HCT116 (cell line): Measurements from ENCODE around the gene SYCE3. TPM values are rescaled to one million over a fixed set of nuclear protein-coding genes. Genes with fewer than 3 reads are reported as not detected.

Experiments used
- ATAC-seq: fragments of 200-7000 bp; cut with Tn5 transposase; 2 replicates; pipeline ENCODE4 v1.9.1; 2020; ENCODE audit warnings: mild to moderate bottlenecking, moderate library complexity
- BruUV-seq: library from RNA; stranded (reverse); fragments of 400-500 nt; replicated peaks from 2 replicates; lab custom pipeline; 2021; lab: Mats Ljungman, UMichigan
- CTCF ChIA-PET: fragments of 300-600 bp; sonication (Branson Sonifier 250); formaldehyde crosslinking; loops from one replicate; lab custom pipeline; 2021; ENCODE audit warnings: antibody characterized with exemption; lab: Charles Lee
- POLR2A ChIA-PET: fragments of 300-600, 350-600 bp; sonication (Branson Sonifier 250); formaldehyde crosslinking; loops from one replicate; lab custom pipeline; 2021; ENCODE audit warnings: antibody characterized with exemption; lab: Charles Lee
- RAD21 ChIA-PET, 2 experiments: fragments of 300-600 bp; sonication (Branson Sonifier 250); formaldehyde crosslinking; loops; one replicate each; lab custom pipeline; 2023; ENCODE audit warnings: low total read pairs in 2 of 2; ENCODE audit not compliant: uncharacterized antibody in 2 of 2, unreplicated experiment in 2 of 2, low non-redundant PET in 1 of 2; lab: Charles Lee
- DNase-seq: peaks from one replicate; pipeline ENCODE4 v3.0.0-alpha.2; 2010; ENCODE audit warnings: low read depth, low spot score
- H2AFZ ChIP-seq: fragments of 200-600 bp; shearing (Covaris generic), sonication (generic); 2 replicates; pipeline ENCODE4 v1.6.1; 2017; ENCODE audit warnings: low read depth, mixed run types, mixed read lengths, antibody characterized with exemption, low read length; ENCODE audit not compliant: poor library complexity, severe bottlenecking
- H3K27ac ChIP-seq: 2 replicates; pipeline ENCODE4 v1.5.1; 2012; ENCODE audit warnings: low read depth, low read length
- H3K27me3 ChIP-seq: fragments of 200-600 bp; sonication (generic); 2 replicates; pipeline ENCODE4 v1.6.1; 2016; ENCODE audit warnings: mixed run types, low read length, mixed read lengths; ENCODE audit not compliant: insufficient read depth
- H3K36me3 ChIP-seq, 2 experiments: fragments of 200-500 bp in 1 of 2; fragments of 200-600 bp in 1 of 2; sonication (Bioruptor generic) in 1 of 2; sonication (generic) in 1 of 2; 2 replicates each; pipeline versions ENCODE4 v1.5.1 to v1.6.1; 2014 to 2016; ENCODE audit warnings: low read length in 2 of 2, inconsistent platforms in 1 of 2, mixed read lengths in 1 of 2, mixed run types in 1 of 2; ENCODE audit not compliant: insufficient read depth in 2 of 2, control insufficient read depth in 1 of 2
- H3K4me1 ChIP-seq, 2 experiments: fragments of 200-600 bp in 1 of 2; sonication (generic) in 1 of 2; 2 replicates each; pipeline versions ENCODE4 v1.5.1 to v1.6.1; 2012 to 2017; ENCODE audit warnings: low read length in 2 of 2, inconsistent platforms in 1 of 2, mild to moderate bottlenecking in 1 of 2, mixed read lengths in 1 of 2, mixed run types in 1 of 2, moderate library complexity in 1 of 2; ENCODE audit not compliant: insufficient read depth in 2 of 2, control insufficient read depth in 1 of 2
- H3K4me2 ChIP-seq: fragments of 200-600 bp; sonication (generic); 2 replicates; pipeline ENCODE4 v1.6.1; 2017; ENCODE audit warnings: mixed run types, low read length, mixed read lengths
- H3K4me3 ChIP-seq, 2 experiments: fragments of 200-600 bp in 1 of 2; sonication (generic) in 1 of 2; replicated peaks in 1 of 2; 2 replicates each; pipeline ENCODE4 v1.5.1; 2011 to 2016; ENCODE audit warnings: low read length in 2 of 2, control low read depth in 1 of 2, low read depth in 1 of 2, mild to moderate bottlenecking in 1 of 2, mixed read lengths in 1 of 2, mixed run types in 1 of 2
- H3K79me2 ChIP-seq: fragments of 200-600 bp; sonication (generic); 2 replicates; pipeline ENCODE4 v1.6.1; 2017; ENCODE audit warnings: mild to moderate bottlenecking, mixed run types, low read length, moderate library complexity, mixed read lengths; ENCODE audit not compliant: insufficient read depth
- H3K9ac ChIP-seq: fragments of 200-600 bp; sonication (generic); 2 replicates; pipeline ENCODE4 v1.6.1; 2016; ENCODE audit warnings: low read length, mixed read lengths
- H3K9me2 ChIP-seq: fragments of 200-600 bp; sonication (generic), shearing (Covaris generic); 2 replicates; pipeline ENCODE4 v1.6.1; 2017; ENCODE audit warnings: mixed run types, mild to moderate bottlenecking, moderate library complexity; ENCODE audit not compliant: insufficient read depth
- H3K9me3 ChIP-seq, 2 experiments: fragments of 200-500 bp in 1 of 2; fragments of 200-600 bp in 1 of 2; sonication (Bioruptor generic) in 1 of 2; sonication (generic) in 1 of 2; 2 replicates each; pipeline ENCODE4 v1.6.1; 2014 to 2017; ENCODE audit warnings: low read length in 2 of 2, mixed read lengths in 2 of 2, inconsistent platforms in 1 of 2, low read depth in 1 of 2, mild to moderate bottlenecking in 1 of 2, mixed run types in 1 of 2, moderate library complexity in 1 of 2; ENCODE audit not compliant: control insufficient read depth in 1 of 2, insufficient read depth in 1 of 2
- H4K20me1 ChIP-seq: fragments of 200-600 bp; sonication (generic), shearing (Covaris generic); 2 replicates; pipeline ENCODE4 v1.6.1; 2017; ENCODE audit warnings: mixed run types, mild to moderate bottlenecking, moderate library complexity; ENCODE audit not compliant: insufficient read depth
- ATF3 ChIP-seq: IDR thresholded peaks from 2 replicates; pipeline ENCODE4 v1.6.1; 2012
- CBX3 ChIP-seq: IDR thresholded peaks from 2 replicates; pipeline ENCODE4 v1.6.1; 2012; ENCODE audit warnings: low read depth
- CEBPB ChIP-seq: IDR thresholded peaks from 2 replicates; pipeline ENCODE4 v1.6.1; 2012; ENCODE audit warnings: low read depth
- CTCF ChIP-seq, 3 experiments: fragments of 200-600 bp in 1 of 3; sonication (generic) in 1 of 3; IDR thresholded peaks in 2 of 3; conservative IDR thresholded peaks in 1 of 3; 2 replicates each; pipeline ENCODE4 v1.5.1; 2012 to 2017; ENCODE audit warnings: low read depth in 2 of 3, low read length in 2 of 3, antibody characterized with exemption in 1 of 3, borderline replicate concordance in 1 of 3, control low read depth in 1 of 3, mild to moderate bottlenecking in 1 of 3, mixed read lengths in 1 of 3, mixed run types in 1 of 3, moderate library complexity in 1 of 3; ENCODE audit not compliant: insufficient read depth in 1 of 3
- EZH2 ChIP-seq: fragments of 200-600 bp; sonication (generic); IDR thresholded peaks from 2 replicates; pipeline ENCODE4 v1.6.1; 2017; ENCODE audit warnings: antibody characterized with exemption, mixed run types
- EZH2phosphoT487 ChIP-seq: fragments of 200-600 bp; IDR thresholded peaks from 2 replicates; pipeline ENCODE4 v1.6.1; 2018; ENCODE audit warnings: antibody characterized with exemption, borderline replicate concordance
- FOSL1 ChIP-seq: IDR thresholded peaks from 2 replicates; pipeline ENCODE4 v1.6.1; 2012; ENCODE audit warnings: low read depth
- JUND ChIP-seq: IDR thresholded peaks from 2 replicates; pipeline ENCODE4 v1.6.1; 2012
- MAX ChIP-seq: IDR thresholded peaks from 2 replicates; pipeline ENCODE4 v1.6.1; 2012
- RAD21 ChIP-seq: IDR thresholded peaks from 2 replicates; pipeline ENCODE4 v1.6.1; 2012; ENCODE audit warnings: low read depth, mild to moderate bottlenecking
- REST ChIP-seq: IDR thresholded peaks from 2 replicates; pipeline ENCODE4 v1.6.1; 2012; ENCODE audit warnings: low read depth
- SIN3A ChIP-seq: IDR thresholded peaks from 2 replicates; pipeline ENCODE4 v1.6.1; 2012; ENCODE audit warnings: low read depth
- SRF ChIP-seq: IDR thresholded peaks from 2 replicates; pipeline ENCODE4 v1.6.1; 2012; ENCODE audit warnings: low read depth
- TCF7L2 ChIP-seq: IDR thresholded peaks from 2 replicates; pipeline ENCODE4 v1.7.0; 2011; ENCODE audit warnings: borderline replicate concordance, inconsistent platforms; ENCODE audit not compliant: insufficient read depth, insufficient read length; ENCODE audit errors: extremely low read depth
- YY1 ChIP-seq: IDR thresholded peaks from 2 replicates; pipeline ENCODE4 v1.6.1; 2011; ENCODE audit warnings: low read length, low read depth, moderate library complexity, mild to moderate bottlenecking; ENCODE audit not compliant: insufficient replicate concordance; ENCODE audit errors: extremely low read depth
- intact Hi-C: fragments of 100-400 bp; cut with micrococcal nuclease; formaldehyde crosslinking; loops from 2 replicates; pipeline ENCODE4 v1.10.0; 2022
- total RNA-seq: library from RNA; stranded (reverse); gene quantifications from one replicate; pipeline ENCODE4 v1.2.1, GENCODE V29; 2021; ENCODE audit not compliant: unreplicated experiment

The SYCE3 gene
- total RNA-seq, 1 experiment from 2014 or later = not detected

GRCh38 chr22:50574383-50574755, 11.7 kb upstream of the SYCE3 start:
- Histone ChIP-seq H4K20me1 (no peaks in the 10 kb centered on the region), H3K4me1 (peaks cover 0 to 4% of the 10 kb centered on the region in 2 experiments; a peak in 1 of 4 replicates), H2AFZ (no peak overlapping the region), H3K79me2 (no peaks in the 10 kb centered on the region), H3K9me3 (no peaks in the 10 kb centered on the region), H3K9ac (no peak overlapping the region), H3K36me3 (peaks cover 0 to 4% of the 10 kb centered on the region in 2 experiments; a peak in 2 of 4 replicates), H3K4me2 (no peak overlapping the region), H3K27me3 (no peaks in the 10 kb centered on the region), H3K4me3 (no peak overlapping the region), H3K27ac (no peak overlapping the region), H3K9me2 (no peaks in the 10 kb centered on the region)
- intact Hi-C loops = no loop called here
- no peak for ATAC-seq
- no TSS peak for BruUV-seq
- ChIA-PET RAD21 (interaction anchor here in 1 of 2 experiments (1.8 kb wide), 1 partner anchor 11 kb away, joined by 4 read pairs; the partner anchor contains the start of gene SYCE3), CTCF (interaction anchor here (1.2 to 2.8 kb wide), 2 partner anchors 11 to 47 kb away, joined by 6 to 16 read pairs; partner anchors contain the start of gene SYCE3), POLR2A (interaction anchor here (1.0 kb wide), 1 partner anchor 11 kb away, joined by 4 read pairs; the partner anchor contains the start of gene SYCE3)
- DNase-seq = no peak
- no peak for TF ChIP-seq EZH2phosphoT487
- TF ChIP-seq REST = no peak
- no peak for TF ChIP-seq CBX3
- TF ChIP-seq FOSL1 = no peak
- TF ChIP-seq ATF3 = no peak
- TF ChIP-seq EZH2 = no peak
- TF ChIP-seq CTCF (IDR thresholded peaks at IDR 0.05 in 2 of 3, conservative IDR thresholded peaks at IDR 0.05 in 1 of 3; ENCODE audit: borderline replicate concordance in 1 of 3, insufficient read depth in 1 of 3, low read depth in 2 of 3, low read length in 2 of 3) = no peak
- no peak for TF ChIP-seq SIN3A
- no peak for TF ChIP-seq RAD21
- no peak for TF ChIP-seq MAX
- TF ChIP-seq TCF7L2 = no peak
- TF ChIP-seq CEBPB = no peak
- no peak for TF ChIP-seq YY1
- no peak for TF ChIP-seq JUND
- no peak for TF ChIP-seq SRF
